ENCODE data around the gene TOMM70. TPM values are rescaled to one million over a fixed set of nuclear protein-coding genes. Genes with fewer than 3 reads are reported as not detected.

Gene TOMM70
- total RNA-seq, 2 experiments from 2014 or later = 41.2 to 54.5 TPM

DNA sequence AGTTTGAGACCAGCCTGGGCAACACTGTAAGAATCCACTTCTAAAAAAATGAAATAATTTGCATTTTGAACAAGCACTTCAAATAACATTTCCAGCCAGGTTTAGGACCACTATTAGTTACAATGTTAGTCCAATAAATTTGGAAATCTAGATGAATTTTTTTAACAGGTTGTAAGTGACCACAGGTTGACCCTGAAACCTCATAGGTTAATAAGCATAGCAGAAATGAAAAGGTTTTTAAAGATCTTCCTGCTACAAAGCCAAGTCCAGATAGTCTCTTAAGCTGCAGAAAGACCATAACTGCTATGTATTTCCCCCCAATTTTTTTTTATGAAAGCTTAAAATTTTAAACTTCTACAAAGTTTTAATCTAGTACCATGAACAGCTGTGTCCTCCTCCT lies 67.8 kb downstream of the TOMM70 start:
- Histone ChIP-seq H3K27ac (ENCODE audit: low read depth, low read length, poor library complexity, severe bottlenecking) (no peak overlapping the region), H4K20me1 (ENCODE audit: insufficient read depth, low read length) (no peaks in the 10 kb centered on the region), H3K9me2 (ENCODE audit: insufficient read depth, low read length) (no peaks in the 10 kb centered on the region), H3K36me3 (ENCODE audit: insufficient read depth, low read length) (no peaks in the 10 kb centered on the region), H2AFZ (ENCODE audit: low read length) (no peak overlapping the region; the same call in 1 of the 2 replicates), H3K4me1 (ENCODE audit: insufficient read depth, low read length, poor library complexity, severe bottlenecking) (peaks cover 9% of the 10 kb centered on the region), H3K4me2 (ENCODE audit: low read length) (no peak overlapping the region), H3K4me3 (ENCODE audit: low read depth, low read length, poor library complexity, severe bottlenecking) (no peak overlapping the region), H3K9me3 (ENCODE audit: low read length) (no peaks in the 10 kb centered on the region), H3K79me2 (ENCODE audit: insufficient read depth, low read depth, low read length) (no peaks in the 10 kb centered on the region; the same call in 1 of the 2 replicates)
- TF ChIP-seq, protein P1, sequence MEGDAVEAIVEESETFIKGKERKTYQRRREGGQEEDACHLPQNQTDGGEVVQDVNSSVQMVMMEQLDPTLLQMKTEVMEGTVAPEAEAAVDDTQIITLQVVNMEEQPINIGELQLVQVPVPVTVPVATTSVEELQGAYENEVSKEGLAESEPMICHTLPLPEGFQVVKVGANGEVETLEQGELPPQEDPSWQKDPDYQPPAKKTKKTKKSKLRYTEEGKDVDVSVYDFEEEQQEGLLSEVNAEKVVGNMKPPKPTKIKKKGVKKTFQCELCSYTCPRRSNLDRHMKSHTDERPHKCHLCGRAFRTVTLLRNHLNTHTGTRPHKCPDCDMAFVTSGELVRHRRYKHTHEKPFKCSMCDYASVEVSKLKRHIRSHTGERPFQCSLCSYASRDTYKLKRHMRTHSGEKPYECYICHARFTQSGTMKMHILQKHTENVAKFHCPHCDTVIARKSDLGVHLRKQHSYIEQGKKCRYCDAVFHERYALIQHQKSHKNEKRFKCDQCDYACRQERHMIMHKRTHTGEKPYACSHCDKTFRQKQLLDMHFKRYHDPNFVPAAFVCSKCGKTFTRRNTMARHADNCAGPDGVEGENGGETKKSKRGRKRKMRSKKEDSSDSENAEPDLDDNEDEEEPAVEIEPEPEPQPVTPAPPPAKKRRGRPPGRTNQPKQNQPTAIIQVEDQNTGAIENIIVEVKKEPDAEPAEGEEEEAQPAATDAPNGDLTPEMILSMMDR (conservative IDR thresholded peaks at IDR 0.05; ENCODE audit: low read length) = no peak
- no peak for TF ChIP-seq EZH2phosphoT487 (IDR thresholded peaks at IDR 0.05; ENCODE audit: borderline replicate concordance, low read depth, low read length)
- no peak for DNase-seq (ENCODE audit: low spot score)
- CTCF ChIA-PET (ENCODE audit: unreplicated experiment) = no interaction called here
- intact Hi-C loops (cut with micrococcal nuclease; ENCODE audit: unreplicated experiment) = loop anchor here (10.0 kb wide), 1 partner anchor 372 kb away; the partner anchor contains the start of gene TFG
- no TSS peak for BruUV-seq (replicated peaks)
- POLR2A ChIA-PET = interaction anchor here (0.6 to 1.8 kb wide), 8 partner anchors 9 to 304 kb away, joined by 3 to 8 read pairs (median 3); no protein-coding TSS in a partner anchor

DNA sequence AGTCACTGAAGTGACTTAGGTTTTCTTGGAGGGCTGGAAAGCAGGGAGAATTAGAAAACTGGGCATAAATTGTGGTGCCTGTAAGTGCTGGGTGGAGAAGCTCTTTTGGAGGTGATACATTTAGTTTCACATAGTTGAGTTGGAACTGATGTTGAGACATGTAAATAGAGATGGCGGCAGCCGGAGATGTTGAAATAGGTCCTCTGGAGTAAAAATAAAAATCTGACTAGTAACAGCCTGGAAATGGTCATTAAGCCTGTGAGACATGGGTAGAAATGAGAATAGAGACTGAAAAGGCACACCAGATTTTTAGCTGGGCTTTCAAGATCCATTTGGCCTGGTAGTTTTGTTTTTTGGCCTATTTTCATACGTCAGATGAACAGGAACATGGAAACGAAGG lies 69.2 kb downstream of the TOMM70 start:
- Histone ChIP-seq H3K4me2 (ENCODE audit: low read length) (no peak overlapping the region), H3K36me3 (ENCODE audit: insufficient read depth, low read length) (0 out of 2 replicates have a peak, but pooled peaks cover 4% of the 10 kb centered on the region), H3K79me2 (ENCODE audit: insufficient read depth, low read depth, low read length) (no peaks in the 10 kb centered on the region; the same call in 1 of the 2 replicates), H2AFZ (ENCODE audit: low read length) (no peak overlapping the region), H3K27ac (ENCODE audit: low read depth, low read length, poor library complexity, severe bottlenecking) (no peak overlapping the region), H3K9me2 (ENCODE audit: insufficient read depth, low read length) (no peaks in the 10 kb centered on the region), H3K9me3 (ENCODE audit: low read length) (no peaks in the 10 kb centered on the region), H4K20me1 (ENCODE audit: insufficient read depth, low read length) (no peaks in the 10 kb centered on the region), H3K4me1 (ENCODE audit: insufficient read depth, low read length, poor library complexity, severe bottlenecking) (peaks cover 9% of the 10 kb centered on the region), H3K4me3 (ENCODE audit: low read depth, low read length, poor library complexity, severe bottlenecking) (no peak overlapping the region)
- POLR2A ChIA-PET = interaction anchor here (1.0 to 1.4 kb wide), 3 partner anchors 8 to 52 kb away, joined by 3 to 4 read pairs (median 3); no protein-coding TSS in a partner anchor
- DNase-seq (ENCODE audit: low spot score) = no peak
- intact Hi-C loops (cut with micrococcal nuclease; ENCODE audit: unreplicated experiment) = loop anchor here (10.0 kb wide), 1 partner anchor 373 kb away; the partner anchor contains the start of gene TFG
- no TSS peak for BruUV-seq (replicated peaks)
- CTCF ChIA-PET (ENCODE audit: unreplicated experiment) = interaction anchor here (1.1 kb wide), 1 partner anchor 72 kb away, joined by 3 read pairs; no protein-coding TSS in a partner anchor
- TF ChIP-seq EZH2phosphoT487 (IDR thresholded peaks at IDR 0.05; ENCODE audit: borderline replicate concordance, low read depth, low read length) = no peak
- TF ChIP-seq, protein P1 (conservative IDR thresholded peaks at IDR 0.05; ENCODE audit: low read length) = no peak

DNA sequence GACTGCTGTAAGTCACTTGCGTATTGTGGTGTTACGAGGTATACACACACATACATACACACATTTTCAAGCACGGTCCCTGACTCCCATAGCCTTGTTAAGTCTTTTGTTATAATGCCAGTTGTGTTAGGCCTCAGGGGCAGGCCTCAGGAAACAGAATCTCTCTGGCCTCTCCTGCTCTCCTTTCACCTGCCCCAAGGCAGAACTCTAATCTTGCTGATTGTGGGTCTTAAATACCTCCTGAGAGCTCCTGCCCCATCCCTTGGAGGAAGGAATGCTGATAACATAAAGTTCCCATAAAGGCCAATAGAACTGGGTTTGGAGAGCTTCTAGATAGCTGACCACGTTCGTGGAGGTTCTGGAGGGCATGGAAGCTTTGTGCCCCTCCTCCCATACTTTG lies 70.2 kb downstream of the TOMM70 start:
- intact Hi-C loops (cut with micrococcal nuclease; ENCODE audit: unreplicated experiment) = loop anchor here (10.0 kb wide), 1 partner anchor 374 kb away; the partner anchor contains the start of gene TFG
- CTCF ChIA-PET (ENCODE audit: unreplicated experiment) = interaction anchor here (1.1 kb wide), 1 partner anchor 73 kb away, joined by 3 read pairs; no protein-coding TSS in a partner anchor
- H3K4me2 ChIP-seq (ENCODE audit: low read length) = no peak overlapping the region
- H3K79me2 ChIP-seq (ENCODE audit: insufficient read depth, low read depth, low read length) = no peaks in the 10 kb centered on the region; the same call in 1 of the 2 replicates
- H3K4me3 ChIP-seq (ENCODE audit: low read depth, low read length, poor library complexity, severe bottlenecking) = no peak overlapping the region
- no peak for DNase-seq (ENCODE audit: low spot score)
- BruUV-seq (replicated peaks) = no TSS peak
- 0 out of 2 replicates have a peak, but pooled peaks cover 6% of the 10 kb centered on the region for H3K36me3 ChIP-seq (ENCODE audit: insufficient read depth, low read length)
- no peaks in the 10 kb centered on the region for H3K9me2 ChIP-seq (ENCODE audit: insufficient read depth, low read length)
- H2AFZ ChIP-seq (ENCODE audit: low read length) = no peak overlapping the region
- H4K20me1 ChIP-seq (ENCODE audit: insufficient read depth, low read length) = no peaks in the 10 kb centered on the region
- H3K27ac ChIP-seq (ENCODE audit: low read depth, low read length, poor library complexity, severe bottlenecking) = no peak overlapping the region
- TF ChIP-seq, protein P1 (conservative IDR thresholded peaks at IDR 0.05; ENCODE audit: low read length) = no peak
- no peak for TF ChIP-seq EZH2phosphoT487 (IDR thresholded peaks at IDR 0.05; ENCODE audit: borderline replicate concordance, low read depth, low read length)
- POLR2A ChIA-PET = interaction anchor here (0.6 kb wide), 1 partner anchor 218 kb away, joined by 7 read pairs; no protein-coding TSS in a partner anchor
- H3K9me3 ChIP-seq (ENCODE audit: low read length) = no peaks in the 10 kb centered on the region
- peaks cover 4% of the 10 kb centered on the region for H3K4me1 ChIP-seq (ENCODE audit: insufficient read depth, low read length, poor library complexity, severe bottlenecking)

All from OCI-LY7 (cell line).